Liver (tissue), 3 donors: ENCODE data around the gene KRTAP12-1.
"Not testable (repeated sequence)": the region's sequence is repeated elsewhere in the genome, so short reads cannot be mapped to it uniquely, and the experiment has no call there.

ENCODE experiments used
- FOXA1 ChIP-seq: IDR thresholded peaks from 2 replicates; pipeline ENCODE4 v1.6.1; 2016; ENCODE audit warnings: antibody characterized with exemption
- HNF4G ChIP-seq: IDR thresholded peaks from 2 replicates; pipeline ENCODE4 v1.6.1; 2016; ENCODE audit warnings: antibody characterized with exemption
- JUND ChIP-seq, 2 donors: IDR thresholded peaks; 2 replicates each; pipeline ENCODE4 v1.6.1; 2016; ENCODE audit warnings: antibody characterized with exemption in 2 of 2
- RAD21 ChIP-seq, 2 donors: IDR thresholded peaks; 2 replicates each; pipeline ENCODE4 v1.6.1; 2016; ENCODE audit warnings: antibody characterized with exemption in 2 of 2, mild to moderate bottlenecking in 2 of 2
- RXRA ChIP-seq, 2 donors: IDR thresholded peaks; 2 replicates each; pipeline ENCODE4 v1.6.1; 2017 to 2018; ENCODE audit warnings: antibody characterized with exemption in 2 of 2, mild to moderate bottlenecking in 1 of 2
- TAF1 ChIP-seq: conservative IDR thresholded peaks from 2 replicates; pipeline ENCODE4 v1.6.1; 2016; ENCODE audit warnings: antibody characterized with exemption, mild to moderate bottlenecking
- TF ChIP-seq, protein P1 (sequence below): fragments of 150-350 bp; IDR thresholded peaks from 2 replicates; pipeline ENCODE4 v1.5.1; 2017; ENCODE audit warnings: improper control_type of control experiment, low read depth, low read length; ENCODE audit not compliant: missing input control
- TF ChIP-seq, protein P2 (sequence below): IDR thresholded peaks from 2 replicates; pipeline ENCODE4 v1.6.1; 2016; ENCODE audit warnings: antibody characterized with exemption
- TF ChIP-seq, protein P3 (sequence below): IDR thresholded peaks from 2 replicates; pipeline ENCODE4 v1.6.1; 2016; ENCODE audit warnings: antibody characterized with exemption
- donor health status: healthy.
- donor health status: healthy.

DNA sequence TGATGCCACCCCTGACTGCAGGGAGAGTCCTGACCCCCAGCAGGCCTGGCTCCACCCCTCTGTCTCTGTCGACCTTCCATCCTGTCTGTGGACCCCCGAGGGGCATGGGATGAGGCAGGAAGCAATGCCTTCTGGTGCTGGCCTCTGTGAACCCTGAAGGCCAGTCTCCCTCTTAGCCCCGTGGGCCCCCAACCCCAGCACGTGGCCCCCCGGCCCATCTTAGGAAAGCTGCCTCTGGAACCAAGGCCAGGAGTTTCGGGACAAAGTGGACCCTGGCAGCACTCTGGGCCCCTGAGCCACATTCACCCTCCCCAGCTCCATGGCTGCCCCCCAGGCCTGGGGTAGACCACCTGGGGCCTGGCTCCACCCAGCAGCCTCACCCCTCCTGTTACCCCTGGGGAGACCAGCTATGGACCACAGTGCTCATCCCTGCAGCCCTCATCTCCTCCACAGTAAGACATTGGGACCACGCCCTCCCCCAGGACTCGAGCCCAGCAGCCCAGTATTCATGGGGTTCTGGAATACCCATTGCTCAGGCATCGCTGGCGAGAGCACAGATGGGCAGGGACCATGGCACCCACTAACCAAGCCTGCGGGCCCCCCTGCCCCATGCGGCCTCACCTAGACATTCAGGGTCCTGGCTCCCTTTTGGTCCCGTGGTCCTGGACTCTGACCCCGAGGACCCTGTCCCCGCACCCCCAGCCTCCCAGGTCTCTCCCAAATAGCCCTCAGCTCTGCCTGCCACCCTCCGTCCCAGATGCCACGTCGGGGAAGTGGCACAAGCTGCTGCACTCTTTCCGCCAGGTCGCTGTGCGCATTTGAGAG lies 43.2 kb downstream of the KRTAP12-1 start:
- TF ChIP-seq, protein P1, sequence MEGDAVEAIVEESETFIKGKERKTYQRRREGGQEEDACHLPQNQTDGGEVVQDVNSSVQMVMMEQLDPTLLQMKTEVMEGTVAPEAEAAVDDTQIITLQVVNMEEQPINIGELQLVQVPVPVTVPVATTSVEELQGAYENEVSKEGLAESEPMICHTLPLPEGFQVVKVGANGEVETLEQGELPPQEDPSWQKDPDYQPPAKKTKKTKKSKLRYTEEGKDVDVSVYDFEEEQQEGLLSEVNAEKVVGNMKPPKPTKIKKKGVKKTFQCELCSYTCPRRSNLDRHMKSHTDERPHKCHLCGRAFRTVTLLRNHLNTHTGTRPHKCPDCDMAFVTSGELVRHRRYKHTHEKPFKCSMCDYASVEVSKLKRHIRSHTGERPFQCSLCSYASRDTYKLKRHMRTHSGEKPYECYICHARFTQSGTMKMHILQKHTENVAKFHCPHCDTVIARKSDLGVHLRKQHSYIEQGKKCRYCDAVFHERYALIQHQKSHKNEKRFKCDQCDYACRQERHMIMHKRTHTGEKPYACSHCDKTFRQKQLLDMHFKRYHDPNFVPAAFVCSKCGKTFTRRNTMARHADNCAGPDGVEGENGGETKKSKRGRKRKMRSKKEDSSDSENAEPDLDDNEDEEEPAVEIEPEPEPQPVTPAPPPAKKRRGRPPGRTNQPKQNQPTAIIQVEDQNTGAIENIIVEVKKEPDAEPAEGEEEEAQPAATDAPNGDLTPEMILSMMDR: not testable (repeated sequence)
- TF ChIP-seq TAF1; FOXA1; RXRA (IDR thresholded peaks at IDR 0.05); RAD21 (IDR thresholded peaks at IDR 0.05); JUND (IDR thresholded peaks at IDR 0.05); HNF4G: not testable (repeated sequence)
- TF ChIP-seq, protein P2, sequence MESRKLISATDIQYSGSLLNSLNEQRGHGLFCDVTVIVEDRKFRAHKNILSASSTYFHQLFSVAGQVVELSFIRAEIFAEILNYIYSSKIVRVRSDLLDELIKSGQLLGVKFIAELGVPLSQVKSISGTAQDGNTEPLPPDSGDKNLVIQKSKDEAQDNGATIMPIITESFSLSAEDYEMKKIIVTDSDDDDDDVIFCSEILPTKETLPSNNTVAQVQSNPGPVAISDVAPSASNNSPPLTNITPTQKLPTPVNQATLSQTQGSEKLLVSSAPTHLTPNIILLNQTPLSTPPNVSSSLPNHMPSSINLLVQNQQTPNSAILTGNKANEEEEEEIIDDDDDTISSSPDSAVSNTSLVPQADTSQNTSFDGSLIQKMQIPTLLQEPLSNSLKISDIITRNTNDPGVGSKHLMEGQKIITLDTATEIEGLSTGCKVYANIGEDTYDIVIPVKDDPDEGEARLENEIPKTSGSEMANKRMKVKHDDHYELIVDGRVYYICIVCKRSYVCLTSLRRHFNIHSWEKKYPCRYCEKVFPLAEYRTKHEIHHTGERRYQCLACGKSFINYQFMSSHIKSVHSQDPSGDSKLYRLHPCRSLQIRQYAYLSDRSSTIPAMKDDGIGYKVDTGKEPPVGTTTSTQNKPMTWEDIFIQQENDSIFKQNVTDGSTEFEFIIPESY: not testable (repeated sequence)
- TF ChIP-seq, protein P3, sequence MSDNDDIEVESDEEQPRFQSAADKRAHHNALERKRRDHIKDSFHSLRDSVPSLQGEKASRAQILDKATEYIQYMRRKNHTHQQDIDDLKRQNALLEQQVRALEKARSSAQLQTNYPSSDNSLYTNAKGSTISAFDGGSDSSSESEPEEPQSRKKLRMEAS: not testable (repeated sequence)
